ENCODE results near the gene LRRC17. TPM values are rescaled to one million over a fixed set of nuclear protein-coding genes. Genes with fewer than 3 reads are reported as not detected.

Gene LRRC17
- total RNA-seq, 2 experiments from 2014 or later = 0.22 TPM; not detected in 1

DNA sequence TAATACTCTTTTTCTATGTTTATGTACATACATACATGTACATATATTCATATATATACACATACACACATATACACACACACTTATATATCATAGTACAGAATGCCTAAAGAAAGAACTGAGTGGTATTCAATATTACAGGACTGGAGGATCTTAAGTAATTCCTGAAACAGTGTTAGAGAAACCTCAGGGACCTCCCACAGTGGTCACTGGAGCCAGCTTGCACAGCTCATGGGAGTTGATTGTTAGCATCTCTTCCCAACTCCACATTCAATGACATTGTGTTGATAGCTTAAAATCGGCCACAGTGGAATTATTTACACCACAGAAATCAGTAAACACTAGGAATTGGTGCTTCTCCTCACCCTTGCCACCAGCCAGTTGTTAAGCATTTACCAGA lies 6.0 kb downstream of the LRRC17 start:
- H3K4me1 Mint-ChIP-seq (ENCODE audit: low read depth) = no peaks in the 10 kb centered on the region

DNA sequence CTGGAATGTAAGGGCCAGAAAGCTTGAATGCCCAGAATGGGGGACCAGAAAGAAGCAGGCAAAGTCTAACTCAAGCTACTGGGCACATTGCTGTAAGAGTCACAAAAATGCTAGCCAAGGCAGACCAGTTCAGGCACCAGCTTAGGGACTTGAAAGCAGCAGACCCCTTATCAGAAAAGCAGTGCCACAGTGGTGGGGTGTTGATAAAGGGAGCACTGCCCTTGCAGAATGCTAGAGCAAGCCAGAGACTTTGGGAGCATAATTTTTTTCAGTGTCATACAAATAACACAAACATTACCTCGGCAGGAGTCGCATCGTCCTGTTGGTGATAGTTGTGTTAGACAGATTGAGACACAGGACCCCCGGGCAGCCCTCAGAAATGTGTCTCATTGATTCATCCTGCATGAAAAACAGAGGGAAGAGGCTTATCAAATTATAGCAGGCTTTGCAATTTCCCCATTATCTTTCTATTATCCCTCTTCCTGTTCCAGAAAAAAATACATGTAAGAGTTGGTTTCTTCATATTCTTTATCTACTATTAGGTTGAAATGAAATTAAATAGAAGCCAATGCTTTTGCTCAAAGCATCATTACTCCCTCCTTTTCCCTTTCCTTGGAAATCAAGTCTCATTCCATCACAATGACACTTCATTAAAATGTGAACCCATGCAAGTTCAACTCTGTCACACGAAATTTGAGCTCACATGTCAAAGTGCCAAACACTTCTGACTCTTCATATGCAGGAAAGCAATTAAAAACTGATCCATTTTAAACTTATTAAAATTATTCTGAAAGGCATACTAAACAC lies 13.4 kb downstream of the LRRC17 start:
- H3K27ac Mint-ChIP-seq = no peak overlapping the region
- H3K36me3 ChIP-seq (ENCODE audit: insufficient read depth, low read length) = no peaks in the 10 kb centered on the region
- H3K4me3 Mint-ChIP-seq = no peak overlapping the region
- no peaks in the 10 kb centered on the region for H3K27me3 ChIP-seq (ENCODE audit: control insufficient read depth in 1 of 2, insufficient read depth in 2 of 2, low read length in 2 of 2)
- ATAC-seq (ENCODE audit: poor library complexity) = no peak
- DNase-seq = no peak
- H3K27ac ChIP-seq (ENCODE audit: low read depth in 1 of 2, low read length in 2 of 2) = no peak overlapping the region
- no peaks in the 10 kb centered on the region for H3K4me1 ChIP-seq (ENCODE audit: insufficient read depth, low read length)
- TF ChIP-seq, protein P1, sequence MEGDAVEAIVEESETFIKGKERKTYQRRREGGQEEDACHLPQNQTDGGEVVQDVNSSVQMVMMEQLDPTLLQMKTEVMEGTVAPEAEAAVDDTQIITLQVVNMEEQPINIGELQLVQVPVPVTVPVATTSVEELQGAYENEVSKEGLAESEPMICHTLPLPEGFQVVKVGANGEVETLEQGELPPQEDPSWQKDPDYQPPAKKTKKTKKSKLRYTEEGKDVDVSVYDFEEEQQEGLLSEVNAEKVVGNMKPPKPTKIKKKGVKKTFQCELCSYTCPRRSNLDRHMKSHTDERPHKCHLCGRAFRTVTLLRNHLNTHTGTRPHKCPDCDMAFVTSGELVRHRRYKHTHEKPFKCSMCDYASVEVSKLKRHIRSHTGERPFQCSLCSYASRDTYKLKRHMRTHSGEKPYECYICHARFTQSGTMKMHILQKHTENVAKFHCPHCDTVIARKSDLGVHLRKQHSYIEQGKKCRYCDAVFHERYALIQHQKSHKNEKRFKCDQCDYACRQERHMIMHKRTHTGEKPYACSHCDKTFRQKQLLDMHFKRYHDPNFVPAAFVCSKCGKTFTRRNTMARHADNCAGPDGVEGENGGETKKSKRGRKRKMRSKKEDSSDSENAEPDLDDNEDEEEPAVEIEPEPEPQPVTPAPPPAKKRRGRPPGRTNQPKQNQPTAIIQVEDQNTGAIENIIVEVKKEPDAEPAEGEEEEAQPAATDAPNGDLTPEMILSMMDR (IDR thresholded peaks at IDR 0.05) = no peak
- H3K36me3 Mint-ChIP-seq (ENCODE audit: low read depth) = no peaks in the 10 kb centered on the region
- no peak overlapping the region for H3K4me3 ChIP-seq (ENCODE audit: low read length)
- H3K4me1 Mint-ChIP-seq (ENCODE audit: low read depth) = no peaks in the 10 kb centered on the region
- H3K27me3 Mint-ChIP-seq = no peaks in the 10 kb centered on the region
- H3K9me3 ChIP-seq (ENCODE audit: control insufficient read depth in 1 of 2, insufficient read depth in 1 of 2, low read length in 2 of 2) = no peaks in the 10 kb centered on the region
- ChIA-PET POLR2A (no interaction called here), CTCF (no interaction called here)
- H3K9me3 Mint-ChIP-seq = no peaks in the 10 kb centered on the region
- intact Hi-C loops (cut with DNase I, micrococcal nuclease) = no loop called here

More for the DNA sequence above, 6.0 kb downstream of the LRRC17 start:
- TF ChIP-seq, protein P1 (IDR thresholded peaks at IDR 0.05) = no peak
- H3K36me3 ChIP-seq (ENCODE audit: insufficient read depth, low read length) = no peaks in the 10 kb centered on the region
- CTCF ChIA-PET = no interaction called here
- intact Hi-C loops (cut with DNase I, micrococcal nuclease) = no loop called here
- H3K27ac ChIP-seq (ENCODE audit: low read depth in 1 of 2, low read length in 2 of 2) = no peak overlapping the region
- Mint-ChIP-seq H3K9me3 (no peaks in the 10 kb centered on the region), H3K4me3 (no peak overlapping the region), H3K27me3 (no peaks in the 10 kb centered on the region), H3K27ac (no peak overlapping the region), H3K36me3 (ENCODE audit: low read depth) (no peaks in the 10 kb centered on the region)
- POLR2A ChIA-PET = no interaction called here
- ATAC-seq (ENCODE audit: poor library complexity) (no peak), DNase-seq (no peak)
- no peaks in the 10 kb centered on the region for H3K4me1 ChIP-seq (ENCODE audit: insufficient read depth, low read length)
- no peak overlapping the region for H3K4me3 ChIP-seq (ENCODE audit: low read length)
- H3K27me3 ChIP-seq (ENCODE audit: control insufficient read depth in 1 of 2, insufficient read depth in 2 of 2, low read length in 2 of 2) = no peaks in the 10 kb centered on the region
- no peaks in the 10 kb centered on the region for H3K9me3 ChIP-seq (ENCODE audit: control insufficient read depth in 1 of 2, insufficient read depth in 1 of 2, low read length in 2 of 2)

DNA sequence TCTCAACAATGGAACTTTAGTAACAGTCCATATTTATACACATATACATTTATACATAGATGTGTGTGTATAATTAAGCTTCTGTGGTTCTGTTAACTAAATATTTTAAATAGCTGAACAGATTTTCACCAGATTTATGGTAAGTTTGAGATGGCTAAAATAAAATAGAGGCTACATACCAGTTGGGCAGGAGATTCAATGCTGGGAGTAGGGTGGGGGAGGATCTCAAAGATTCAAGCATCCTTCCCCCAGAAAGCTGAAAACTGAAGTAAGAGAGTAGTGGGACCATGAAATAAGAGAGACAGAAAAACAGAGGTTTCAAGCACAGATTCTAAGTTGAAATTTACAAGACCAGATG lies 14.0 kb downstream of the LRRC17 start:
- Mint-ChIP-seq H3K27me3 (no peaks in the 10 kb centered on the region), H3K4me1 (ENCODE audit: low read depth) (no peaks in the 10 kb centered on the region), H3K36me3 (ENCODE audit: low read depth) (no peaks in the 10 kb centered on the region), H3K9me3 (no peaks in the 10 kb centered on the region), H3K4me3 (no peak overlapping the region), H3K27ac (no peak overlapping the region)
- ChIA-PET CTCF (no interaction called here), POLR2A (no interaction called here)
- DNase-seq (no peak), ATAC-seq (ENCODE audit: poor library complexity) (no peak)
- H3K27me3 ChIP-seq (ENCODE audit: control insufficient read depth in 1 of 2, insufficient read depth in 2 of 2, low read length in 2 of 2) = no peaks in the 10 kb centered on the region
- no peak overlapping the region for H3K4me3 ChIP-seq (ENCODE audit: low read length)
- H3K27ac ChIP-seq (ENCODE audit: low read depth in 1 of 2, low read length in 2 of 2) = no peak overlapping the region
- TF ChIP-seq, protein P1 (IDR thresholded peaks at IDR 0.05) = no peak
- no peaks in the 10 kb centered on the region for H3K36me3 ChIP-seq (ENCODE audit: insufficient read depth, low read length)
- no peaks in the 10 kb centered on the region for H3K9me3 ChIP-seq (ENCODE audit: control insufficient read depth in 1 of 2, insufficient read depth in 1 of 2, low read length in 2 of 2)
- no peaks in the 10 kb centered on the region for H3K4me1 ChIP-seq (ENCODE audit: insufficient read depth, low read length)
- intact Hi-C loops (cut with DNase I, micrococcal nuclease) = no loop called here
